HepG2 (cell line): ENCODE data around the gene KCNAB3. TPM values are rescaled to one million over a fixed set of nuclear protein-coding genes. Genes with fewer than 3 reads are reported as not detected.
A peak's percentile ranks its signal among the peaks of the same experiment; 100 is the strongest.

Experiments
- ARID5B ChIP-seq: IDR thresholded peaks from 2 replicates; pipeline ENCODE4 v1.4.0; 2020; ENCODE audit warnings: mild to moderate bottlenecking, missing genetic modification reagents
- FUBP1 ChIP-seq: sonication (generic); formaldehyde crosslinking; IDR thresholded peaks from 2 replicates; pipeline ENCODE4 v1.5.1; 2020; ENCODE audit warnings: missing genetic modification reagents, mild to moderate bottlenecking, borderline replicate concordance
- HNRNPL ChIP-seq: fragments of 200-400 bp; formaldehyde crosslinking; IDR thresholded peaks from 2 replicates; pipeline ENCODE4 v1.6.1; 2017; ENCODE audit warnings: mild to moderate bottlenecking, low read depth, low read length
- HOXA5 ChIP-seq: sonication (generic); formaldehyde crosslinking; IDR thresholded peaks from 2 replicates; pipeline ENCODE4 v1.4.0; 2020; ENCODE audit warnings: missing genetic modification reagents
- KDM2A ChIP-seq: sonication (generic); formaldehyde crosslinking; IDR thresholded peaks from 2 replicates; pipeline ENCODE4 v1.4.0; 2020; ENCODE audit warnings: low read depth, missing genetic modification reagents, borderline replicate concordance
- PATZ1 ChIP-seq: sonication (generic); formaldehyde crosslinking; IDR thresholded peaks from 2 replicates; pipeline ENCODE4 v1.4.0; 2020; ENCODE audit warnings: missing genetic modification reagents
- SAP130 ChIP-seq: IDR thresholded peaks from 2 replicates; pipeline ENCODE4 v1.6.1; 2016; ENCODE audit warnings: low read depth
- SKIL ChIP-seq: sonication (generic); formaldehyde crosslinking; IDR thresholded peaks from 2 replicates; pipeline ENCODE4 v1.8.0; 2022; ENCODE audit warnings: missing genetic modification reagents, mild to moderate bottlenecking, moderate library complexity, borderline replicate concordance
- ZGPAT ChIP-seq: IDR thresholded peaks from 2 replicates; pipeline ENCODE4 v1.6.1; 2016; ENCODE audit warnings: mild to moderate bottlenecking
- ZNF281 ChIP-seq: sonication (generic); formaldehyde crosslinking; IDR thresholded peaks from 2 replicates; pipeline ENCODE4 v1.4.0; 2020; ENCODE audit warnings: missing genetic modification reagents, borderline replicate concordance
- ZNF567 ChIP-seq: sonication (generic); formaldehyde crosslinking; IDR thresholded peaks from 2 replicates; pipeline ENCODE4 v1.8.1; 2023; ENCODE audit warnings: mild to moderate bottlenecking, missing genetic modification reagents, borderline replicate concordance
- ZNF749 ChIP-seq: sonication (generic); formaldehyde crosslinking; IDR thresholded peaks from 2 replicates; pipeline ENCODE4 v1.8.0; 2022; ENCODE audit warnings: mild to moderate bottlenecking, missing genetic modification reagents, moderate library complexity, borderline replicate concordance
- polyA plus RNA-seq, 8 experiments: library from polyadenylated mRNA; depleted of rRNA in 3 of 8; stranded (reverse) in 7 of 8; unstranded in 1 of 8; fragments of >200 nt; fragmentation: Illumina TruSeq in 4 of 8; extraction: Trizol in 4 of 8; gene quantifications; 2 replicates each; pipeline versions ENCODE4 v1.2.1 to v1.2.3, GENCODE V29; 2011 to 2016; ENCODE audit warnings: low read depth in 4 of 8, missing spikeins in 1 of 8, mixed read lengths in 1 of 8; ENCODE audit not compliant: insufficient read depth in 1 of 8
- total RNA-seq, 5 experiments: library from RNA; depleted of rRNA; stranded (reverse); fragments of >200 nt; fragmentation: Illumina TruSeq; extraction: Trizol; gene quantifications; 2 replicates each; pipeline ENCODE4 v1.2.3, GENCODE V29; 2016; ENCODE audit warnings: low read depth in 1 of 5

KCNAB3 gene
- total and polyA plus RNA-seq, 2 of the 13 experiments (the other 11 are each of a cell fraction or from before 2014, with no cell fraction given): 0.29 to 0.88 TPM

- TF ChIP-seq FUBP1: no peak
- peak; percentile 46; the same call in 1 of the 2 replicates for TF ChIP-seq KDM2A (CRISPR knock-in tag)
- TF ChIP-seq ZNF281: peak; percentile 24; the same call in 1 of the 2 replicates
- TF ChIP-seq HOXA5 (CRISPR knock-in tag): 0 out of 2 replicates have a peak, but pooled peaks have one; percentile 29
- TF ChIP-seq HNRNPL: peak; percentile 79
- 0 out of 2 replicates have a peak, but pooled peaks have one; percentile 20 for TF ChIP-seq ZGPAT (CRISPR knock-in tag)
- TF ChIP-seq PATZ1 (CRISPR knock-in tag): peak; percentile 40; the same call in 1 of the 2 replicates
- TF ChIP-seq ZNF567 (CRISPR knock-in tag): no peak
- peak; percentile 34; the same call in 1 of the 2 replicates for TF ChIP-seq ARID5B
- TF ChIP-seq ZNF749 (CRISPR knock-in tag): no peak
- TF ChIP-seq SAP130: peak; percentile 52; the same call in 1 of the 2 replicates
- TF ChIP-seq SKIL (CRISPR knock-in tag): no peak
These were observed 40.3 kb downstream of the KCNAB3 start (continued) for GRCh38 chr17:7889166-7889955.
